AG04450 (cell line): ENCODE results near the gene THOC5. TPM values are rescaled to one million over a fixed set of nuclear protein-coding genes. Genes with fewer than 3 reads are reported as not detected.
"Not testable (repeated sequence)": the region's sequence is repeated elsewhere in the genome, so short reads cannot be mapped to it uniquely, and the experiment has no call there.

Experiments
- CTCF ChIA-PET: fragments of 300-600, 350-600 bp; formaldehyde crosslinking; extraction: SDS; loops from one replicate; lab custom pipeline; 2022; ENCODE audit warnings: antibody characterized with exemption, inconsistent platforms; lab: Charles Lee
- POLR2A ChIA-PET: fragments of 350-600 bp; formaldehyde crosslinking; extraction: SDS; loops from one replicate; lab custom pipeline; 2021; ENCODE audit warnings: antibody characterized with exemption, inconsistent platforms; lab: Yijun Ruan, JAX
- DNase-seq: peaks from one replicate; pipeline ENCODE4 v3.0.0-alpha.2; 2011; ENCODE audit warnings: low read depth, low spot score
- H3K27ac ChIP-seq: one replicate; pipeline ENCODE4 v1.5.1; 2012; ENCODE audit warnings: low read depth, low read length, control low read depth
- H3K27me3 ChIP-seq: one replicate; pipeline ENCODE4 v1.6.0; 2012; ENCODE audit warnings: low read length; ENCODE audit not compliant: control insufficient read depth, insufficient read depth
- H3K4me3 ChIP-seq: 2 replicates; pipeline ENCODE4 v1.5.1; 2011; ENCODE audit warnings: mild to moderate bottlenecking, low read depth, low read length, control low read depth
- H3K9me3 ChIP-seq: 2 replicates; pipeline ENCODE4 v1.5.1; 2012; ENCODE audit warnings: low read length; ENCODE audit not compliant: control insufficient read depth, insufficient read depth
- polyA minus RNA-seq: library from RNA; depleted of rRNA, polyadenylated mRNA; stranded (reverse); fragments of >200 nt; gene quantifications from 2 replicates; pipeline ENCODE4 v1.2.3, GENCODE V29; 2011; rRNA and poly(A)+ RNA removed
- polyA plus RNA-seq: library from polyadenylated mRNA; depleted of rRNA; stranded (reverse); fragments of >200 nt; gene quantifications from 2 replicates; pipeline ENCODE4 v1.2.3, GENCODE V29; 2011; rRNA removed
- TF ChIP-seq, protein P1 (sequence below): IDR thresholded peaks from 2 replicates; pipeline ENCODE4 v1.5.1; 2011; ENCODE audit warnings: low read depth, low read length, control low read depth, inconsistent platforms

THOC5 gene
- polyA plus RNA-seq (92.0 and 93.7 TPM in 2 replicates), polyA minus RNA-seq (91.7 and 110 TPM in 2 replicates)

- Histone ChIP-seq H3K27me3 (no peaks in the 10 kb centered on the region), H3K27ac (peak within 1 kb of the TSS; percentile 87), H3K4me3 (peak within 1 kb of the TSS; percentile 73), H3K9me3 (no peaks in the 10 kb centered on the region)
- ChIA-PET POLR2A (interaction anchor here (0.5 to 1.1 kb wide), 11 partner anchors 11 to 871 kb away, joined by 3 to 12 read pairs (median 4); partner anchors contain the start of gene ASCC2), CTCF (interaction anchor here (0.6 to 2.1 kb wide), 28 partner anchors 9 to 539 kb away, joined by 3 to 17 read pairs (median 4); no protein-coding TSS in a partner anchor)
- peak; percentile 84 for DNase-seq
- TF ChIP-seq, protein P1, sequence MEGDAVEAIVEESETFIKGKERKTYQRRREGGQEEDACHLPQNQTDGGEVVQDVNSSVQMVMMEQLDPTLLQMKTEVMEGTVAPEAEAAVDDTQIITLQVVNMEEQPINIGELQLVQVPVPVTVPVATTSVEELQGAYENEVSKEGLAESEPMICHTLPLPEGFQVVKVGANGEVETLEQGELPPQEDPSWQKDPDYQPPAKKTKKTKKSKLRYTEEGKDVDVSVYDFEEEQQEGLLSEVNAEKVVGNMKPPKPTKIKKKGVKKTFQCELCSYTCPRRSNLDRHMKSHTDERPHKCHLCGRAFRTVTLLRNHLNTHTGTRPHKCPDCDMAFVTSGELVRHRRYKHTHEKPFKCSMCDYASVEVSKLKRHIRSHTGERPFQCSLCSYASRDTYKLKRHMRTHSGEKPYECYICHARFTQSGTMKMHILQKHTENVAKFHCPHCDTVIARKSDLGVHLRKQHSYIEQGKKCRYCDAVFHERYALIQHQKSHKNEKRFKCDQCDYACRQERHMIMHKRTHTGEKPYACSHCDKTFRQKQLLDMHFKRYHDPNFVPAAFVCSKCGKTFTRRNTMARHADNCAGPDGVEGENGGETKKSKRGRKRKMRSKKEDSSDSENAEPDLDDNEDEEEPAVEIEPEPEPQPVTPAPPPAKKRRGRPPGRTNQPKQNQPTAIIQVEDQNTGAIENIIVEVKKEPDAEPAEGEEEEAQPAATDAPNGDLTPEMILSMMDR: peak; percentile 74
These were observed at the start of gene THOC5 for GRCh38 chr22:29553351-29554224. THOC5 (minus strand) TSS chr22:29553757; CDS start chr22:29549147, 4,610 bp downstream.

GRCh38 chr22:29598684-29599020 lies 45.1 kb upstream of the THOC5 start:
- TF ChIP-seq, protein P1: no peak
- Histone ChIP-seq H3K9me3 (peaks cover 5% of the 10 kb centered on the region; the same call in 1 of the 2 replicates), H3K27ac (no peak overlapping the region), H3K27me3 (no peaks in the 10 kb centered on the region), H3K4me3 (no peak overlapping the region)
- DNase-seq: no peak
- CTCF ChIA-PET: interaction anchor here (1.2 kb wide), 1 partner anchor 9 kb away, joined by 6 read pairs; no protein-coding TSS in a partner anchor
- POLR2A ChIA-PET: no interaction called here

DNA sequence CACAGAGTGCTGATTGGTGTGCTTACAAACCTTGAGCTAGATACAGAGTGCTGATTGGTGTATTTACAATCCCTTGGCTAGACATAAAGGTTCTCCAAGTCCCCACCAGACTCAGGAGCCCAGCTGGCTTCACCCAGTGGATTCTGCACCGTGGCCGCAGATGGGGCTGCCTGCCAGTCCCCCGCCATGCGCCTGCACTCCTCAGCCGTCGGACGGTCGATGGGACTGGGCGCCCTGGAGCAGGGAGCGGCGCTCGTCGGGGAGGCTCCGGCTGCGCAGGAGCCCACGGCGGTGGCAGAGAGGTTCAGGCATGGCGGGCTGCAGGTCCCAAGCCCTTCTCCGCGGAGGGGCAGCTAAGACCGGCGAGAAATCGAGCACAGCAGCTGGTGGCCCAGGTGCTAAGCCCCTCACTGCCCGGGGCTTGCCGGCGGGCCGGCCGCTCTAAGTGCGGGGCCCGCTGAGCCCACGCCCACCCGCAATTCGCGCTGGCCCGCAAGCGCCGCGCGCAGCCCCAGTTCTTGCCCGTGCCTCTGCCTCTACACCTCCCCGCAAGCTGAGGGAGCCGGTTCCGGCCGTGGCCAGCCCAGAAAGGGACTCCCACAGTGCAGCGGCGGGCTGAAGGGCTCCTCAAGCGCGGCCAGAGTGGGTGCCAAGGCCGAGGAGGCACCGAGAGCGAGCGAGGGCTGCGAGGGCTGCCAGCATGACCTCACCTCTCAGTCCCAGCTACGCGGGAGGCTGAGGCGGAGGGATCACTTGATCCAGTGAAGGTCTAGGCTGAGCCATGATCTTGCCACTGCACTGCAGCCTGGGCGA lies 44.5 kb upstream of the THOC5 start:
- not testable (repeated sequence) for H3K9me3 ChIP-seq, H3K4me3 ChIP-seq, DNase-seq, H3K27me3 ChIP-seq, H3K27ac ChIP-seq
- ChIA-PET POLR2A (interaction anchor here (0.6 kb wide), 1 partner anchor 641 kb away, joined by 3 read pairs; no protein-coding TSS in a partner anchor), CTCF (interaction anchor here (1.0 kb wide), 1 partner anchor 10 kb away, joined by 5 read pairs; no protein-coding TSS in a partner anchor)

DNA sequence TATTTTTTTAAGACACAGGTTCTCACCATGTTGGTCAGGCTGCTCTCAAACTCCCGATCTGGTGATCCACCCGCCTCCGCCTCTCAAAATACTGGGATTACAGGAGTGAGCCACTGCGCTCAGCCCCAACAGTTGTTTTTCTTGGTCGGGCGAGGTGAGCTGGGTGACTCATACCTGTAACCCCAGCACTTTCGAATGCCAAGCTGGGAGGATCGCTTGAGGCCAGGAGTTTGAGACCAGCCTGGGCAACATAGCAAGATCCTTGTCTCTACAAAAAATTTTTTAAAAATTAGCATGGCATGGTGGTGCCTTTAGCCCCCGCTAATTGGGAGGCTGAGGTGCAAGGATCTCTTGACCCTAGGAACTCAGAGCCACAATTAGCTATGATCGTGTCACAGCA lies 42.9 kb upstream of the THOC5 start:
- H3K9me3 ChIP-seq: peaks cover 5% of the 10 kb centered on the region; the same call in 1 of the 2 replicates
- no peak overlapping the region for H3K27ac ChIP-seq
- no peak overlapping the region for H3K4me3 ChIP-seq
- ChIA-PET CTCF (interaction anchor here (0.5 kb wide), 1 partner anchor 659 kb away, joined by 3 read pairs; no protein-coding TSS in a partner anchor), POLR2A (no interaction called here)
- TF ChIP-seq, protein P1: no peak
- no peak for DNase-seq
- no peaks in the 10 kb centered on the region for H3K27me3 ChIP-seq

DNA sequence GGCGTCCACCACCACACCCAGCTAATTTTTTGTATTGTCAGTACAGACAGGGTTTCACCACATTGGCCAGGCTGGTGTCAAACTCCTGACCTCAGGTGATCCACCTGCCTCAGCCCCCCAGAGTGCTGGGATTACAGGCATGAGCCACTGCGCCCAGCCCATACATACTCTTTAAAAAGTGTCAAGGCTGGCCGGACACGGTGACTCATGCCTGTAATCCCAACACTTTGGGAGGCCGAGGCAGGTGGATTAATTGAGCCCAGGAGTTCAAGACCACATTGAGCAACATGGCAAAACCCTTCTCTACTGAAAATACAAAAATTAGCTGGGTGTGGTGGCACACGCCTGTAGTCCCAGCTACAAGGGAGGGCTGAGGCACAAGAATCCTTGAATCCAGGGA lies 40.9 kb upstream of the THOC5 start:
- H3K27me3 ChIP-seq, H3K9me3 ChIP-seq, POLR2A ChIA-PET, DNase-seq, H3K27ac ChIP-seq, H3K4me3 ChIP-seq, CTCF ChIA-PET: not testable (repeated sequence)
